ENCODE measurements around the gene CIRBP. TPM values are rescaled to one million over a fixed set of nuclear protein-coding genes. Genes with fewer than 3 reads are reported as not detected.
"Not testable (repeated sequence)": the region's sequence is repeated elsewhere in the genome, so short reads cannot be mapped to it uniquely, and the experiment has no call there.

CIRBP gene
- total RNA-seq, 1 donor from 2014 or later: 256 TPM

- no peak overlapping the region for H3K27ac Mint-ChIP-seq
- intact Hi-C loops (cut with micrococcal nuclease): loop anchor here (1.0 to 10.0 kb wide), 4 partner anchors 22 to 559 kb away; no protein-coding TSS in a partner anchor
- peaks cover 19% of the 10 kb centered on the region for H3K4me1 Mint-ChIP-seq (ENCODE audit: low read depth)
- H3K9me3 Mint-ChIP-seq: no peaks in the 10 kb centered on the region
- H3K27me3 Mint-ChIP-seq (ENCODE audit: insufficient read depth): peaks cover 8% of the 10 kb centered on the region
- peak; percentile 78 for DNase-seq (ENCODE audit: low spot score)
- H3K36me3 Mint-ChIP-seq (ENCODE audit: low read depth): no peaks in the 10 kb centered on the region
- H3K4me3 Mint-ChIP-seq: peak overlapping the region; percentile 74
Measured at GRCh38 chr19:1243768-1244692, 25.1 kb upstream of the CIRBP start.

DNA sequence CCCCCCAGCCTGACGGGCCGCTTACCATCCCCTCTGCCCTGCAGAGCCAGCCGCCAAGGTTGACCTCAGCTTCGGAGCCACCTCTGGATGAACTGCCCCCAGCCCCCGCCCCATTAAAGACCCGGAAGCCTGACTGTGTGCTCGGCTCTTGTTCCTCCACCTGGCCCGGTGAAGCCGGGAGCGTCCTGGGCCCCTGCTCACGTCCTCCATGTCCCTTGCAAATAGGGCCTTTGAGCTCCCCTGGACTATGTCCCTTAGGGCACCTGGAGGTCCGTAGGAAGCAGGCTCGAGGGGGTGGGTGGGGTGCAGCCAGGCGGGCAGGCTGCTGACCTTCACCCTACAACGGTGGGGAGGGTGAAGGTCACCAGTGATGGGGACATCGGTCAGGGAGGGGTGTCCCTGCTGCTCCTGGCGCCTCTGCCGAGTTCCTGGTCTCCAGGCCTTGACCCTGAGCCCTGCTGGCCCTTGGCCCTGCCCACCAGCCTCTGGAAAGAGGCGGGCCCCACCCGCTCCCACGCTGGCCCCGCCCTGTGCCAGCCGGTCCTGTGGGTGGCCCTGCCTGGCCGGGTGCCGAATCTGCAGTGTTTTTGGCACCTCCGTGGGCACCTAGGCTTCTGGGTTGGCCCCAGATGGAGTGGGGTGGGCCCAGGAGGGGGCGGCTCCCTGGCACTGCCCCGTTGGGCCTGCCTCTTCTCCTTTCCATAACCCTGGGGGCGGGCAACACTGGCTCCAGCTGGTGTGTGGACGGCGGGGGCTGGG is 24.3 kb upstream of the CIRBP start:
- Mint-ChIP-seq H3K9me3 (no peaks in the 10 kb centered on the region), H3K4me3 (peak overlapping the region; percentile 74), H3K4me1 (ENCODE audit: low read depth) (peaks cover 15% of the 10 kb centered on the region), H3K27me3 (ENCODE audit: insufficient read depth) (peaks cover 3% of the 10 kb centered on the region), H3K27ac (no peak overlapping the region), H3K36me3 (ENCODE audit: low read depth) (peaks cover 2% of the 10 kb centered on the region)
- DNase-seq (ENCODE audit: low spot score): no peak
- intact Hi-C loops (cut with micrococcal nuclease): loop anchor here (1.0 to 10.0 kb wide), 4 partner anchors 21 to 560 kb away; no protein-coding TSS in a partner anchor

GRCh38 chr19:1245494-1246264 is 23.5 kb upstream of the CIRBP start:
- intact Hi-C loops (cut with micrococcal nuclease): loop anchor here (10.0 kb wide), 1 partner anchor 561 kb away; no protein-coding TSS in a partner anchor
- H3K27me3 Mint-ChIP-seq (ENCODE audit: insufficient read depth): peaks cover 3% of the 10 kb centered on the region
- no peak overlapping the region for H3K4me3 Mint-ChIP-seq
- no peaks in the 10 kb centered on the region for H3K9me3 Mint-ChIP-seq
- DNase-seq (ENCODE audit: low spot score): no peak
- H3K4me1 Mint-ChIP-seq (ENCODE audit: low read depth): peaks cover 15% of the 10 kb centered on the region
- H3K27ac Mint-ChIP-seq: no peak overlapping the region
- H3K36me3 Mint-ChIP-seq (ENCODE audit: low read depth): peaks cover 2% of the 10 kb centered on the region

DNA sequence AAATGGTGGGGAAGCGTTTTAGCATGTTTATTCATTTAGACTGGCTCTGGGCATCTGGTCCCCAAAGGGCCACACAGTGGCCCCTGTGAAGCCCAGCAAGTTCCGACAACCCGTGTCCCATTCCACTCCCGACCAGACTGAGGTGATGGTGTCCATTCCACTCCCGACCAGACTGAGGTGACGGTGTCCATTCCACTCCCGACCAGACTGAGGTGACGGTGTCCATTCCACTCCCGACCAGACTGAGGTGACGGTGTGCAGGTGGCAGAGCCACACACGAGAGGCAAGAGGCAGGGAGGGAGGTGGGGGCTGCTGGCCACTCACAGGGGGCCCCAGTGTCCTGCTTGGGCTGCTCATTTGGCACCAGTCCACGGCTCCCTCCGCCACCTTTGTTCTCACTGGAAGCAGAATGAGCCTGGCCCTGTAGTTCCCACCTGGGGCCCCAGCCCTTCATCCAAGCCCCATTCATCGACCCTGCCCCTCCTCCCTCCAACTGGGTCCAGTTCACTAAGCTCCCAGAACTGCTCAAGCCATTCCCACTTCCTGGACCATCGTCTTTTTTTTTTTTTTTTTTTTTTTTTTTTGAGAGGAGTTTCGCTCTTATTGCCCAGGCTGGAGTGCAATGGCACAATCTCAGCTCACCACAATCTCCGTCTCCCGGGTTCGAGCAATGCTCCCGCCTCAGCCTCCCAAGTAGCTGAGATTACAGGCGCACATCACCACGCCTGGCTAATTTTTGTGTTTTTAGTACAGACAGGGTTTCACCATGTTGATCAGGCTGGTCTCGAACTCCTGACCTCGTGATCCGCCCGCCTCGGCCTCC is 22.7 kb upstream of the CIRBP start:
- H3K27me3 Mint-ChIP-seq (ENCODE audit: insufficient read depth); H3K4me3 Mint-ChIP-seq: not testable (repeated sequence)

DNA sequence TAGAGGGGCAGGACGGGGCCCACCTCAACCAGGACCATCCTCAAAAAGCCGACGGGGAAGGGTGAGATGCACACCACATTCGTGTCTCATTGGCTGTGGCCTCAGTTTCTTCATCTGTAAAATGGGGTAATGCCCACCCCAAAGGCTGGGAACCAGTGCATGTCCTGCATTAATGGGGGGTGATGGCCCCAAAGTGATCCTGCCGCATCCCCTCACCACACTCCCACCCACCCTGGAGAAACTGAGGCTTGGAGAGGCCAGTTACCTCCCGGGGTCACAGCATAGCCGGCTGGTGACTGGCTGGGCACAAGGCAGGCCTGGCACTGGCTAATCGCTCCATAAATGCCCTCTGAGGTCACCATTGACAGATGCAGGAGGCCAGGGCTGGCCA is 21.4 kb upstream of the CIRBP start:
- H3K9me3 Mint-ChIP-seq: no peaks in the 10 kb centered on the region
- peaks cover 12% of the 10 kb centered on the region for H3K36me3 Mint-ChIP-seq (ENCODE audit: low read depth)
- no peak for DNase-seq (ENCODE audit: low spot score)
- peak overlapping the region; percentile 29 for H3K27ac Mint-ChIP-seq
- intact Hi-C loops (cut with micrococcal nuclease): loop anchor here (2.0 to 10.0 kb wide), 2 partner anchors 323 to 563 kb away; no protein-coding TSS in a partner anchor
- H3K4me3 Mint-ChIP-seq: no peak overlapping the region
- no peaks in the 10 kb centered on the region for H3K27me3 Mint-ChIP-seq (ENCODE audit: insufficient read depth)
- H3K4me1 Mint-ChIP-seq (ENCODE audit: low read depth): peaks cover 4% of the 10 kb centered on the region

More for the DNA sequence above, 22.7 kb upstream of the CIRBP start:
- not testable (repeated sequence) for DNase-seq (ENCODE audit: low spot score); H3K27ac Mint-ChIP-seq; H3K9me3 Mint-ChIP-seq; H3K4me1 Mint-ChIP-seq (ENCODE audit: low read depth); H3K36me3 Mint-ChIP-seq (ENCODE audit: low read depth)
- intact Hi-C loops (cut with micrococcal nuclease): loop anchor here (10.0 kb wide), 1 partner anchor 562 kb away; no protein-coding TSS in a partner anchor

- Mint-ChIP-seq H3K36me3 (ENCODE audit: low read depth) (peaks cover 14% of the 10 kb centered on the region), H3K4me3 (peak within 1 kb of the TSS; percentile 80), H3K4me1 (ENCODE audit: low read depth) (peaks cover 5% of the 10 kb centered on the region), H3K27me3 (ENCODE audit: insufficient read depth) (no peaks in the 10 kb centered on the region), H3K9me3 (no peaks in the 10 kb centered on the region), H3K27ac (peak within 1 kb of the TSS; percentile 86)
- intact Hi-C loops (cut with micrococcal nuclease): loop anchor here (2.0 to 10.0 kb wide), 2 partner anchors 323 to 563 kb away; no protein-coding TSS in a partner anchor
- peak; percentile 72 for DNase-seq (ENCODE audit: low spot score)
Measured at GRCh38 chr19:1248139-1248785, 20.9 kb upstream of the CIRBP start, which contains the start of gene MIDN. TSS of gene MIDN (plus strand) at chr19:1248583. CDS start at chr19:1250297, 1,714 bp downstream.

- Mint-ChIP-seq H3K4me1 (ENCODE audit: low read depth) (peaks cover 5% of the 10 kb centered on the region), H3K36me3 (ENCODE audit: low read depth) (peaks cover 17% of the 10 kb centered on the region), H3K27me3 (ENCODE audit: insufficient read depth) (no peaks in the 10 kb centered on the region), H3K4me3 (peak overlapping the region; percentile 80), H3K9me3 (no peaks in the 10 kb centered on the region), H3K27ac (peak overlapping the region; percentile 86)
- intact Hi-C loops (cut with micrococcal nuclease): loop anchor here (1.0 to 10.0 kb wide), 7 partner anchors 8 to 614 kb away; partner anchors contain the start of genes ATP5F1D, CIRBP, KLF16 and STK11
- peak; percentile 82 for DNase-seq (ENCODE audit: low spot score)
Measured at GRCh38 chr19:1248786-1249297, 20.3 kb upstream of the CIRBP start.

DNA sequence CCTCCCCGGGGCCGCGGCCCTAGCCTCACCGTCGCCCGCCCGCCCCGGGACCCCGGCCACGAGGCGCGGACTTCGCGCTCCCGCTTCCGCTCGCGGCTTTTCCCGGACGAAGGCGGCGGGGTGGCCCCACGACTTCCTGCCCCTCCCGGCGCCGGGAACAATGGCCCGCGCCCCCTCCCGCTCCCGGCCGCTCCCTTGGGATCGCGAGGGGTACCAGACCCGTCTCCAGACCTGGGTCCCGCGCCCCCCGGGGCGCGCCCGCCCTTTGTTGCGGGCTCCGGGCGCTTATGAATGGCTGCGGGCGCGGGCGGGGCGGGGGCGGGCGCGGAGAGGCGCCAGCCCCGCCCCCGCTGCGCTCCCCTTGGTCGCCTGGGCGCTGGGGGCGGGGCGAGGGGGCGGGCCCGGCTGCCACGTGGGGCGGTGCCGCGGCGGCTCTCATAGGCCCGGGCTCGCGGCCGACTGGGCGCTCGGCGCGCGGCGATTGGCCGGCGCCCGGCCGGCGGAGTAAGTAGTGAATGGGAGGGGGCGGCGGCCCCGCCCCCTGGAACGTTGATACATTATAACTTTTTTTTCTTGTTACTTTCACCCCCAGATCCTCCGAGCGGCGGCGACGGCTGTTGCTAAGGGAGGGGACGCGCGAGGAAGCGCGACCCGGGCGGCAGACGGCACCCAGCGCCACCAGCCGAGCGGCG is 19.7 kb upstream of the CIRBP start:
- H3K27ac Mint-ChIP-seq: peak overlapping the region; percentile 86
- peaks cover 18% of the 10 kb centered on the region for H3K36me3 Mint-ChIP-seq (ENCODE audit: low read depth)
- no peaks in the 10 kb centered on the region for H3K9me3 Mint-ChIP-seq
- peak overlapping the region; percentile 82 for H3K4me3 Mint-ChIP-seq
- intact Hi-C loops (cut with micrococcal nuclease): loop anchor here (1.0 to 10.0 kb wide), 7 partner anchors 8 to 614 kb away; partner anchors contain the start of genes ATP5F1D, CIRBP, KLF16 and STK11
- peak; percentile 91 for DNase-seq (ENCODE audit: low spot score)
- H3K27me3 Mint-ChIP-seq (ENCODE audit: insufficient read depth): no peaks in the 10 kb centered on the region
- H3K4me1 Mint-ChIP-seq (ENCODE audit: low read depth): peaks cover 5% of the 10 kb centered on the region

GRCh38 chr19:1249990-1250436 is 19.1 kb upstream of the CIRBP start:
- Mint-ChIP-seq H3K36me3 (ENCODE audit: low read depth) (peaks cover 23% of the 10 kb centered on the region), H3K27ac (no peak overlapping the region), H3K4me3 (peak overlapping the region; percentile 82), H3K27me3 (ENCODE audit: insufficient read depth) (no peaks in the 10 kb centered on the region), H3K4me1 (ENCODE audit: low read depth) (peaks cover 5% of the 10 kb centered on the region), H3K9me3 (no peaks in the 10 kb centered on the region)
- DNase-seq (ENCODE audit: low spot score): no peak
- intact Hi-C loops (cut with micrococcal nuclease): loop anchor here (1.0 to 10.0 kb wide), 7 partner anchors 9 to 613 kb away; partner anchors contain the start of genes ATP5F1D, CIRBP, KLF16 and STK11

GRCh38 chr19:1250437-1251260 is 18.5 kb upstream of the CIRBP start:
- Mint-ChIP-seq H3K27ac (peak overlapping the region; percentile 89), H3K4me3 (peak overlapping the region; percentile 95), H3K27me3 (ENCODE audit: insufficient read depth) (no peaks in the 10 kb centered on the region), H3K4me1 (ENCODE audit: low read depth) (peaks cover 5% of the 10 kb centered on the region), H3K36me3 (ENCODE audit: low read depth) (peaks cover 24% of the 10 kb centered on the region), H3K9me3 (no peaks in the 10 kb centered on the region)
- intact Hi-C loops (cut with micrococcal nuclease): no loop called here
- DNase-seq (ENCODE audit: low spot score): no peak

All from activated T-helper 1 cell treated with anti-CD3 and anti-CD28 coated beads, Interleukin-12 subunit alpha, Interleukin-12 subunit beta, Interleukin-2, Interleukin-4 antibody, amounts not matched to agents 30 ng/mL and 10 ng/mL and 1 ng/mL, durations not matched to agents 14 hours and 24 hours and 36 hours (primary cell).